Stomach (tissue), 19 donors: Measurements from ENCODE around the gene STC2. TPM values are rescaled to one million over a fixed set of nuclear protein-coding genes. Genes with fewer than 3 reads are reported as not detected.
"Not testable (repeated sequence)": the region's sequence is repeated elsewhere in the genome, so short reads cannot be mapped to it uniquely, and the experiment has no call there.

ENCODE experiments used
- DNase-seq, 2 donors: peaks; one replicate each; pipeline versions ENCODE4 v3.0.0 to v3.0.0-alpha.2; 2013 to 2019
- H3K27ac ChIP-seq, 5 donors: fragments of 200-600 bp in 4 of 5; sonication (generic) in 4 of 5; one replicate each; pipeline ENCODE4 v1.5.1; 2013 to 2019; ENCODE audit warnings: mild to moderate bottlenecking in 1 of 5, moderate library complexity in 1 of 5
- H3K27me3 ChIP-seq, 3 donors: fragments of 200-600 bp; sonication (generic); one replicate each; pipeline ENCODE4 v1.5.1; 2017 to 2019; ENCODE audit warnings: mixed run types in 1 of 3
- H3K36me3 ChIP-seq, 4 donors: fragments of 200-600 bp; sonication (generic); 1 replicate in 3 of 4; 2 replicates in 1 of 4; pipeline ENCODE4 v1.5.1; 2016 to 2019
- H3K4me1 ChIP-seq, 4 donors: fragments of 200-600 bp; sonication (generic); one replicate each; pipeline ENCODE4 v1.5.1; 2016 to 2019
- H3K4me3 ChIP-seq, 4 donors: fragments of 200-600 bp; sonication (generic) in 3 of 4; one replicate each; pipeline ENCODE4 v1.5.1; 2016 to 2019; ENCODE audit warnings: mild to moderate bottlenecking in 1 of 4
- H3K9me3 ChIP-seq, 4 donors: fragments of 200-600 bp; sonication (generic); one replicate each; pipeline ENCODE4 v1.5.1; 2016 to 2019
- EP300 ChIP-seq: sonication (generic); formaldehyde crosslinking; IDR thresholded peaks from one replicate; pipeline ENCODE4 v1.6.1; 2017; ENCODE audit warnings: antibody characterized with exemption
- POLR2A ChIP-seq, 4 donors: fragments of 450-650 bp; IDR thresholded peaks; one replicate each; pipeline ENCODE4 v1.6.1; 2016; ENCODE audit warnings: antibody characterized with exemption in 4 of 4, control low read depth in 2 of 4, mild to moderate bottlenecking in 1 of 4, moderate library complexity in 1 of 4
- POLR2AphosphoS5 ChIP-seq, 3 donors: sonication (generic); formaldehyde crosslinking; IDR thresholded peaks; one replicate each; pipeline ENCODE4 v1.6.1; 2016; ENCODE audit warnings: antibody characterized with exemption in 3 of 3
- WGBS, 5 donors: extraction: QIAGEN DNeasy Blood & Tissue Kit in 3 of 5; methylation state at CpG; one replicate each; pipeline versions ENCODE4 v1.1.5 to v1.1.7; 2013 to 2018; 5-methylcytosine and 5-hydroxymethylcytosine counted together
- intact Hi-C: fragments of 100-400 bp; cut with DNase I; formaldehyde crosslinking; loops from one replicate; pipeline ENCODE4 v1.15.1; 2023; ENCODE audit warnings: low total_unique reads
- long read RNA-seq, 10 donors: transcript quantifications; one replicate each; lab custom pipeline, GENCODE V29; 2026
- polyA plus RNA-seq, 3 donors: library from polyadenylated mRNA; stranded (reverse); fragments of 200-250 nt; gene quantifications; one replicate each; pipeline ENCODE4 v1.2.3, GENCODE V29; 2013
- total RNA-seq, 5 donors: library from RNA; depleted of rRNA; stranded (reverse); fragments of >200 nt; gene quantifications; one replicate each; pipeline versions ENCODE4 v1.1.0 to v1.2.3, GENCODE V29; 2014 to 2016
- TF ChIP-seq, protein P1 (sequence below), 7 experiments: fragments of 450-650 bp in 4 of 7; fragments of 200-600 bp in 3 of 7; sonication (generic) in 3 of 7; IDR thresholded peaks; one replicate each; pipeline ENCODE4 v1.5.1; 2016 to 2019; ENCODE audit warnings: antibody characterized with exemption in 7 of 7, control low read depth in 2 of 7, mild to moderate bottlenecking in 1 of 7
- donor health status: healthy with polysubstance abuse.
- donor health status: Bipolar disorder and iron deficiency.
- donor health status: healthy.

Gene STC2, protein sequence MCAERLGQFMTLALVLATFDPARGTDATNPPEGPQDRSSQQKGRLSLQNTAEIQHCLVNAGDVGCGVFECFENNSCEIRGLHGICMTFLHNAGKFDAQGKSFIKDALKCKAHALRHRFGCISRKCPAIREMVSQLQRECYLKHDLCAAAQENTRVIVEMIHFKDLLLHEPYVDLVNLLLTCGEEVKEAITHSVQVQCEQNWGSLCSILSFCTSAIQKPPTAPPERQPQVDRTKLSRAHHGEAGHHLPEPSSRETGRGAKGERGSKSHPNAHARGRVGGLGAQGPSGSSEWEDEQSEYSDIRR
- total RNA-seq (1 to 10 TPM in 2 of 5 donors, under 1 TPM in 2, not detected in 1; 0.29 to 2.6 (median 1.6) TPM), polyA plus RNA-seq (1 to 10 TPM in 1 of 3 donors, under 1 TPM in 2; 0.15 to 1.6 (median 0.62) TPM)
- long read RNA-seq, donor 1 = 0 reads
- long read RNA-seq, donor 2, full-length matches to known transcripts = 3 of 3 reads
- long read RNA-seq, donor 2, partial matches to known transcripts = 0 of 3 reads
- long read RNA-seq, donor 2, other reads (novel, unspliced or antisense) = 0 of 3 reads
- long read RNA-seq, donor 3, full-length matches to known transcripts = 4 of 4 reads
- long read RNA-seq, donor 3, partial matches to known transcripts = 0 of 4 reads
- long read RNA-seq, donor 3, other reads (novel, unspliced or antisense) = 0 of 4 reads
- long read RNA-seq, donor 4 = 0 reads
- long read RNA-seq, donor 5, full-length matches to known transcripts = 1 of 1 reads
- long read RNA-seq, donor 5, partial matches to known transcripts = 0 of 1 reads
- long read RNA-seq, donor 5, other reads (novel, unspliced or antisense) = 0 of 1 reads
- long read RNA-seq, donor 6, full-length matches to known transcripts = 2 of 2 reads
- long read RNA-seq, donor 6, partial matches to known transcripts = 0 of 2 reads
- long read RNA-seq, donor 6, other reads (novel, unspliced or antisense) = 0 of 2 reads
- long read RNA-seq, donor 7, full-length matches to known transcripts = 7 of 7 reads
- long read RNA-seq, donor 7, partial matches to known transcripts = 0 of 7 reads
- long read RNA-seq, donor 7, other reads (novel, unspliced or antisense) = 0 of 7 reads
- long read RNA-seq, donor 8 = 0 reads
- long read RNA-seq, donor 9, full-length matches to known transcripts = 2 of 2 reads
- long read RNA-seq, donor 9, partial matches to known transcripts = 0 of 2 reads
- long read RNA-seq, donor 9, other reads (novel, unspliced or antisense) = 0 of 2 reads
- long read RNA-seq, donor 10, full-length matches to known transcripts = 1 of 1 reads
- long read RNA-seq, donor 10, partial matches to known transcripts = 0 of 1 reads
- long read RNA-seq, donor 10, other reads (novel, unspliced or antisense) = 0 of 1 reads

DNA sequence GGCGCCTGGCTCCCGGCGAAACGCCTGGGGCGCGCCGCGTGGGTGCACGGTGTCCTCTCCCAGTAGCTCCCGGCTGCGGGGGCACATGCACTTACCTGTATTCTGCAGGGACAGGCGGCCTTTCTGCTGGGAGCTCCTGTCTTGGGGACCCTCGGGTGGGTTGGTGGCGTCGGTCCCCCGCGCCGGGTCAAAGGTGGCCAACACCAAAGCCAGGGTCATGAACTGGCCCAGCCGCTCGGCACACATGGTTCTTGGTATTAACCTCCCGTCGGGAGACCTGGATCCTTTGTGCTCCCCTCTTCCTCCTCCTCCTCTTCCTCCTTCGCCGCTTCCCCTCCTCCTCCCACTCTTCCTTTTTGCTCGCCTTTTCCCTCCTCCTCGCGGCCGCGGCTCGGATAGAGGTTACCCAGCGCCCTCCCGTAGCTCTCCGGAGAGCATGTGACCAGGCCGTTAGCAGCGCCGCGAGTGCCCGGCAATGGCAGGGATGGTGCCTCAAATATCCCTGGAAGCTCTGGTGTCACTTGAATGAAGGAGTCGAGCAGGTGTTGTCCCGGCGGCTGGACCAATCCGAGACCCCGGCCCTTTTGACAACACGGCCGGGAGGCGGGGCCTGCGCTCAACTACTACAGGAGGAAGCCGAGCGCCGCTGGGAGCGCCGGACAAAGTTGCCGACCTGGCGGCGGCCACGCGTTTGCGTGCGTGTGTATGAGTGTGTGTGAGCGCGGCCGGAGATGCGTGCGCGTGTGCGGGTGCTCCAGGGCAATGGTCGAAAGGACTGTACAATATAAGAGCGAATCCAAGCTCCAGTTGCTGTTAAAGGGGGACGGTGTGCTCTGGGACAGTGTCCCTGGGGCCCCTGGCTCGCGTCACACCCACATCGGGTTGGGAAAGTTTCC is at the start of gene STC2:
Gene STC2, minus strand, starts transcription at position 467 of the 896 bp plus-strand sequence. Its CDS starts 221 bp downstream, at position 246.
- peak within 1 kb of the TSS; percentile 41 to 55 (median 46) for H3K4me3 ChIP-seq
- WGBS, 5 donors = 1 to 3% (median 2%) methylated on average over 33 to 72 of the region's 72 CpGs
- peaks cover 13 to 88% (median 41%) of the 10 kb centered on the region in 3 donors for H3K27me3 ChIP-seq
- TF ChIP-seq, protein P1, sequence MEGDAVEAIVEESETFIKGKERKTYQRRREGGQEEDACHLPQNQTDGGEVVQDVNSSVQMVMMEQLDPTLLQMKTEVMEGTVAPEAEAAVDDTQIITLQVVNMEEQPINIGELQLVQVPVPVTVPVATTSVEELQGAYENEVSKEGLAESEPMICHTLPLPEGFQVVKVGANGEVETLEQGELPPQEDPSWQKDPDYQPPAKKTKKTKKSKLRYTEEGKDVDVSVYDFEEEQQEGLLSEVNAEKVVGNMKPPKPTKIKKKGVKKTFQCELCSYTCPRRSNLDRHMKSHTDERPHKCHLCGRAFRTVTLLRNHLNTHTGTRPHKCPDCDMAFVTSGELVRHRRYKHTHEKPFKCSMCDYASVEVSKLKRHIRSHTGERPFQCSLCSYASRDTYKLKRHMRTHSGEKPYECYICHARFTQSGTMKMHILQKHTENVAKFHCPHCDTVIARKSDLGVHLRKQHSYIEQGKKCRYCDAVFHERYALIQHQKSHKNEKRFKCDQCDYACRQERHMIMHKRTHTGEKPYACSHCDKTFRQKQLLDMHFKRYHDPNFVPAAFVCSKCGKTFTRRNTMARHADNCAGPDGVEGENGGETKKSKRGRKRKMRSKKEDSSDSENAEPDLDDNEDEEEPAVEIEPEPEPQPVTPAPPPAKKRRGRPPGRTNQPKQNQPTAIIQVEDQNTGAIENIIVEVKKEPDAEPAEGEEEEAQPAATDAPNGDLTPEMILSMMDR (IDR thresholded peaks at IDR 0.05) = no peak
- TF ChIP-seq POLR2AphosphoS5 (IDR thresholded peaks at IDR 0.05) (peak in 1 of 3 donors; percentile 9), POLR2A (IDR thresholded peaks at IDR 0.05) (no peak)
- peak within 1 kb of the TSS in 2 of 5 donors; percentile 40 to 51 for H3K27ac ChIP-seq
- no peaks in the 10 kb centered on the region for H3K36me3 ChIP-seq
- H3K4me1 ChIP-seq = peaks cover 36 to 63% (median 53%) of the 10 kb centered on the region in 4 donors
- H3K9me3 ChIP-seq = no peaks in the 10 kb centered on the region
- intact Hi-C loops = no loop called here
- DNase-seq = peak; percentile 73 to 84

DNA sequence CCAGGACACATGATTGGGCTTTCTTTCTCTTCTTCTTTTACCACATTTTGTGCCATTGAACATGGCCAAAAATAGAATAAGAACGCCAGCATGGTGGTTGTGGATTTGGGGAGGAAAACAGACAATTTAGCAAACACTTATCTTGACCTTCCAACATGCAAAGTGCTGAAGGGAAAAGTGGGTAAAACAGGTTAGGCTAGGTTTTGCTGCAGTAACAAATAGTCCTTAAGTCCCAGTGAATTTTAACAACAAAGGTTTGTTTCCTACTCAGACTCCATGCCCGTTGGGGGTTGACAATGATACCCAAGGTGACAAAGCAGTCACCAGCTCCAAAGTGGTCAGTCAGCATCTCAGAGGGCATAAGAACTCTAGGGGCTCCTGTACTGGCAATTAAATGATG is 43.2 kb upstream of the STC2 start:
- no peak for DNase-seq
- WGBS, 5 donors = 48 to 82% (median 76%) methylated on average over 2 of the region's 2 CpGs
- Histone ChIP-seq H3K9me3 (peaks cover 0 to 19% (median 5%) of the 10 kb centered on the region in 4 donors), H3K36me3 (no peaks in the 10 kb centered on the region), H3K4me1 (no peaks in the 10 kb centered on the region), H3K4me3 (no peak overlapping the region), H3K27ac (no peak overlapping the region), H3K27me3 (no peaks in the 10 kb centered on the region)
- intact Hi-C loops = no loop called here
- TF ChIP-seq, protein P1 (IDR thresholded peaks at IDR 0.05) = no peak
- TF ChIP-seq EP300 (no peak), POLR2AphosphoS5 (IDR thresholded peaks at IDR 0.05) (no peak), POLR2A (IDR thresholded peaks at IDR 0.05) (no peak)

DNA sequence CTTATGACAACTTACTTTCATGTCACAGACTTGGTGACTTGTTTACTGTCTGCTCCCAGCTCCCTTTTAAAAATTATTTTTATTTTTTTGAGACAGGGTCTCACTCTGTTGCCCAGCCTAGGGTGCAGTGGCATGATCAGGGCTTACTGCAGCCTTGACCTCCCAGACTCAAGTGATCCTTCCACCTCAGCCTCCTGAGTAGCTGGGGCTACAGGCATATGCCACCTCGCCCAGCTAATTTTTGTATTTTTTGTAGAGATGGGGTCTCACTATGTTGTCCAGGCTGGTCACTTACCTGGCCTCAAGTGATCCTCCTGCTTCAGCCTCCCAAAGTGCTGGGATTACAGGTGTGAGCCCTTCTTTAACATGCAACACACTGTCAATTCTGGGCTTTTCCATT is 35.2 kb upstream of the STC2 start:
- H3K4me3 ChIP-seq, H3K36me3 ChIP-seq, intact Hi-C loops, H3K27me3 ChIP-seq, DNase-seq, H3K4me1 ChIP-seq, H3K27ac ChIP-seq: not testable (repeated sequence)
- whole genome bisulfite sequencing, 5 donors = 76 to 100% (median 83%) methylated on average over 1 of the region's 1 CpG
- peaks cover 0 to 18% (median 12%) of the 10 kb centered on the region in 4 donors for H3K9me3 ChIP-seq

DNA sequence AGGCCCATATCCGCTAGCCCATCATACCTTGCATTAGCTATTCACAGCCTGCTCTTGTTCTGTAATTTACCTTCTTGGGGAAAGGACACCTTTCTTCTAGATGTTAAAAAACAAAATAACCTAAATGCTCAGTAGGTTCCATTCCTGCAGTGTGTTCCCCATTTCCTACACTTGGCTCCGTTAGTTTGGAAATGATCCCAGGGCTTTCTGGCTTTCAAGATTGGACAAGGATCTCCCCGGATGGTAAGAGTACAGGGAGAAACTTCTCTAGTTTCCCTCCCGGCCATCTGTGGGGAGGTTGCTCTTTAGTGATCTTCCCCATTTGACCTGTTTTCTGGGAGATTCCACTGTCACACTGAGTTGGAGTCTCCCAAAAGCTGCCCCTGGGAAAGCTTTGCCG is 27.3 kb upstream of the STC2 start:
- no peaks in the 10 kb centered on the region for H3K36me3 ChIP-seq
- H3K4me1 ChIP-seq = no peaks in the 10 kb centered on the region
- H3K9me3 ChIP-seq = no peaks in the 10 kb centered on the region
- H3K27me3 ChIP-seq = no peaks in the 10 kb centered on the region
- intact Hi-C loops = no loop called here
- 66 to 72% (median 69%) methylated on average over 5 of the region's 5 CpGs for WGBS, 5 donors
- TF ChIP-seq EP300 (no peak), POLR2AphosphoS5 (IDR thresholded peaks at IDR 0.05) (no peak), POLR2A (IDR thresholded peaks at IDR 0.05) (no peak)
- TF ChIP-seq, protein P1 (IDR thresholded peaks at IDR 0.05) = no peak
- DNase-seq = peak in 1 of 2 donors; percentile 16
- H3K4me3 ChIP-seq = no peak overlapping the region
- H3K27ac ChIP-seq = no peak overlapping the region
